Activated CD4-positive, alpha-beta T cell treated with anti-CD3 and anti-CD28 coated beads, Interleukin-2, amount 10 ng/mL, durations not matched to agents 24 days and 14 days (primary cell): ENCODE data around the gene MAN2A2. TPM values are rescaled to one million over a fixed set of nuclear protein-coding genes. Genes with fewer than 3 reads are reported as not detected.

Experiments
- DNase-seq: peaks from one replicate; pipeline ENCODE4 v3.0.0; 2022
- H3K27ac Mint-ChIP-seq: one replicate; pipeline ENCODE4 v1.8.0; 2022; ENCODE audit warnings: mild to moderate bottlenecking, mixed read lengths
- H3K27me3 Mint-ChIP-seq: one replicate; pipeline ENCODE4 v1.8.0; 2022; ENCODE audit warnings: mixed read lengths
- H3K36me3 Mint-ChIP-seq: one replicate; pipeline ENCODE4 v1.8.0; 2022; ENCODE audit warnings: low read depth, mild to moderate bottlenecking, mixed read lengths
- H3K4me1 Mint-ChIP-seq: one replicate; pipeline ENCODE4 v1.8.0; 2021; ENCODE audit warnings: mixed read lengths
- H3K4me3 Mint-ChIP-seq: one replicate; pipeline ENCODE4 v1.8.0; 2022; ENCODE audit warnings: mild to moderate bottlenecking, moderate library complexity, mixed read lengths
- H3K9me3 Mint-ChIP-seq: one replicate; pipeline ENCODE4 v1.8.0; 2021; ENCODE audit warnings: mixed read lengths
- intact Hi-C: fragments of 100-400 bp; cut with micrococcal nuclease; formaldehyde crosslinking; loops from one replicate; pipeline ENCODE4 v1.15.1; 2023
- total RNA-seq: library from RNA; stranded (reverse); gene quantifications from 2 replicates; pipeline ENCODE4 v1.2.3, GENCODE V29; 2022

The MAN2A2 gene
- total RNA-seq, 1 donor from 2014 or later, result 196 TPM

GRCh38 chr15:90883526-90883975, 19.6 kb upstream of the MAN2A2 start:
- Mint-ChIP-seq H3K27ac (peak overlapping the region; percentile 76), H3K27me3 (no peaks in the 10 kb centered on the region), H3K4me1 (peaks cover 47% of the 10 kb centered on the region), H3K4me3 (peak overlapping the region; percentile 28), H3K9me3 (no peaks in the 10 kb centered on the region), H3K36me3 (peaks cover 51% of the 10 kb centered on the region)
- no peak for DNase-seq
- intact Hi-C loops, result loop anchor here (1.0 kb wide), 1 partner anchor 10 kb away; no protein-coding TSS in a partner anchor

GRCh38 chr15:90883976-90884718, 19.0 kb upstream of the MAN2A2 start, which contains the start of gene FES:
TSS of gene FES (plus strand) at chr15:90884504. CDS start at chr15:90885046, 542 bp downstream.
- no peaks in the 10 kb centered on the region for H3K27me3 Mint-ChIP-seq
- intact Hi-C loops, result loop anchor here (1.0 kb wide), 1 partner anchor 11 kb away; no protein-coding TSS in a partner anchor
- no peaks in the 10 kb centered on the region for H3K9me3 Mint-ChIP-seq
- peak; percentile 69 for DNase-seq
- H3K27ac Mint-ChIP-seq, result peak within 1 kb of the TSS; percentile 81
- peaks cover 44% of the 10 kb centered on the region for H3K4me1 Mint-ChIP-seq
- H3K36me3 Mint-ChIP-seq, result peaks cover 49% of the 10 kb centered on the region
- peak within 1 kb of the TSS; percentile 55 for H3K4me3 Mint-ChIP-seq

- Mint-ChIP-seq H3K27me3 (no peaks in the 10 kb centered on the region), H3K36me3 (peaks cover 47% of the 10 kb centered on the region), H3K9me3 (no peaks in the 10 kb centered on the region), H3K27ac (peak overlapping the region; percentile 81), H3K4me1 (peaks cover 39% of the 10 kb centered on the region), H3K4me3 (peak overlapping the region; percentile 55)
- intact Hi-C loops, result loop anchor here (1.0 to 5.0 kb wide), 3 partner anchors 73 to 398 kb away; no protein-coding TSS in a partner anchor
- DNase-seq, result peak; percentile 69
Observed at GRCh38 chr15:90884719-90885431, 18.2 kb upstream of the MAN2A2 start.

GRCh38 chr15:90885432-90886290, 17.4 kb upstream of the MAN2A2 start:
- DNase-seq, result peak; percentile 94
- Mint-ChIP-seq H3K36me3 (peaks cover 47% of the 10 kb centered on the region), H3K4me1 (peaks cover 39% of the 10 kb centered on the region), H3K27me3 (no peaks in the 10 kb centered on the region), H3K27ac (peak overlapping the region; percentile 81), H3K9me3 (no peaks in the 10 kb centered on the region), H3K4me3 (peak overlapping the region; percentile 55)
- intact Hi-C loops, result loop anchor here (1.0 to 5.0 kb wide), 5 partner anchors 73 to 398 kb away; partner anchors contain the start of gene BLM

GRCh38 chr15:90886291-90886614, 16.8 kb upstream of the MAN2A2 start:
- intact Hi-C loops, result loop anchor here (1.0 to 5.0 kb wide), 4 partner anchors 74 to 399 kb away; partner anchors contain the start of gene BLM
- Mint-ChIP-seq H3K36me3 (peaks cover 47% of the 10 kb centered on the region), H3K27ac (peak overlapping the region; percentile 81), H3K4me3 (peak overlapping the region; percentile 55), H3K9me3 (no peaks in the 10 kb centered on the region), H3K4me1 (peaks cover 37% of the 10 kb centered on the region), H3K27me3 (no peaks in the 10 kb centered on the region)
- DNase-seq, result no peak

GRCh38 chr15:90887037-90887481, 16.0 kb upstream of the MAN2A2 start:
- H3K4me3 Mint-ChIP-seq, result no peak overlapping the region
- H3K36me3 Mint-ChIP-seq, result peaks cover 49% of the 10 kb centered on the region
- no peak overlapping the region for H3K27ac Mint-ChIP-seq
- peaks cover 35% of the 10 kb centered on the region for H3K4me1 Mint-ChIP-seq
- H3K9me3 Mint-ChIP-seq, result no peaks in the 10 kb centered on the region
- intact Hi-C loops, result loop anchor here (5.0 kb wide), 2 partner anchors 75 to 400 kb away; no protein-coding TSS in a partner anchor
- H3K27me3 Mint-ChIP-seq, result no peaks in the 10 kb centered on the region
- no peak for DNase-seq

- no peak for DNase-seq
- Mint-ChIP-seq H3K36me3 (peaks cover 51% of the 10 kb centered on the region), H3K4me3 (no peak overlapping the region), H3K4me1 (peaks cover 25% of the 10 kb centered on the region), H3K27ac (no peak overlapping the region), H3K9me3 (no peaks in the 10 kb centered on the region), H3K27me3 (no peaks in the 10 kb centered on the region)
- intact Hi-C loops, result loop anchor here (5.0 kb wide), 2 partner anchors 77 to 402 kb away; no protein-coding TSS in a partner anchor
Observed at GRCh38 chr15:90889313-90889730, 13.8 kb upstream of the MAN2A2 start.

- no peak overlapping the region for H3K4me3 Mint-ChIP-seq
- H3K4me1 Mint-ChIP-seq, result peaks cover 23% of the 10 kb centered on the region
- H3K27ac Mint-ChIP-seq, result no peak overlapping the region
- no peak for DNase-seq
- H3K36me3 Mint-ChIP-seq, result peaks cover 54% of the 10 kb centered on the region
- intact Hi-C loops, result loop anchor here (5.0 kb wide), 2 partner anchors 78 to 403 kb away; no protein-coding TSS in a partner anchor
- H3K27me3 Mint-ChIP-seq, result no peaks in the 10 kb centered on the region
- no peaks in the 10 kb centered on the region for H3K9me3 Mint-ChIP-seq
Observed at GRCh38 chr15:90889736-90890456, 13.2 kb upstream of the MAN2A2 start.

- Mint-ChIP-seq H3K27me3 (no peaks in the 10 kb centered on the region), H3K4me3 (no peak overlapping the region), H3K9me3 (no peaks in the 10 kb centered on the region), H3K36me3 (peaks cover 56% of the 10 kb centered on the region), H3K27ac (no peak overlapping the region), H3K4me1 (peaks cover 14% of the 10 kb centered on the region)
- no peak for DNase-seq
- intact Hi-C loops, result no loop called here
Observed at GRCh38 chr15:90890839-90891238, 12.3 kb upstream of the MAN2A2 start.

- no peak overlapping the region for H3K4me3 Mint-ChIP-seq
- peaks cover 56% of the 10 kb centered on the region for H3K36me3 Mint-ChIP-seq
- DNase-seq, result no peak
- intact Hi-C loops, result no loop called here
- no peak overlapping the region for H3K27ac Mint-ChIP-seq
- H3K27me3 Mint-ChIP-seq, result no peaks in the 10 kb centered on the region
- H3K4me1 Mint-ChIP-seq, result peaks cover 8% of the 10 kb centered on the region
- no peaks in the 10 kb centered on the region for H3K9me3 Mint-ChIP-seq
Observed at GRCh38 chr15:90891346-90891949, 11.7 kb upstream of the MAN2A2 start.

GRCh38 chr15:90892023-90892422, 11.1 kb upstream of the MAN2A2 start:
- peaks cover 60% of the 10 kb centered on the region for H3K36me3 Mint-ChIP-seq
- H3K27me3 Mint-ChIP-seq, result no peaks in the 10 kb centered on the region
- no peak for DNase-seq
- H3K4me1 Mint-ChIP-seq, result peaks cover 8% of the 10 kb centered on the region
- H3K9me3 Mint-ChIP-seq, result no peaks in the 10 kb centered on the region
- H3K27ac Mint-ChIP-seq, result peak overlapping the region; percentile 37
- H3K4me3 Mint-ChIP-seq, result no peak overlapping the region
- intact Hi-C loops, result no loop called here

- Mint-ChIP-seq H3K4me1 (peaks cover 5% of the 10 kb centered on the region), H3K36me3 (peaks cover 58% of the 10 kb centered on the region), H3K9me3 (no peaks in the 10 kb centered on the region), H3K27me3 (no peaks in the 10 kb centered on the region), H3K4me3 (no peak overlapping the region), H3K27ac (no peak overlapping the region)
- intact Hi-C loops, result no loop called here
- no peak for DNase-seq
Observed at GRCh38 chr15:90892498-90893174, 10.5 kb upstream of the MAN2A2 start.
